Astrocyte (in vitro differentiated cells and primary cell): ENCODE measurements around the gene PREX1.

ENCODE experiments used
- EZH2 ChIP-seq: IDR thresholded peaks from 2 replicates; pipeline ENCODE4 v1.6.1; 2012; ENCODE audit warnings: mild to moderate bottlenecking, low read length, inconsistent platforms; ENCODE audit not compliant: insufficient read depth
- TF ChIP-seq, protein P1 (sequence below): IDR thresholded peaks from 2 replicates; pipeline ENCODE4 v1.5.1; 2011; ENCODE audit warnings: low read depth, mild to moderate bottlenecking, inconsistent platforms, low read length, moderate library complexity; ENCODE audit not compliant: insufficient read depth

- TF ChIP-seq EZH2 = no peak
- TF ChIP-seq, protein P1, sequence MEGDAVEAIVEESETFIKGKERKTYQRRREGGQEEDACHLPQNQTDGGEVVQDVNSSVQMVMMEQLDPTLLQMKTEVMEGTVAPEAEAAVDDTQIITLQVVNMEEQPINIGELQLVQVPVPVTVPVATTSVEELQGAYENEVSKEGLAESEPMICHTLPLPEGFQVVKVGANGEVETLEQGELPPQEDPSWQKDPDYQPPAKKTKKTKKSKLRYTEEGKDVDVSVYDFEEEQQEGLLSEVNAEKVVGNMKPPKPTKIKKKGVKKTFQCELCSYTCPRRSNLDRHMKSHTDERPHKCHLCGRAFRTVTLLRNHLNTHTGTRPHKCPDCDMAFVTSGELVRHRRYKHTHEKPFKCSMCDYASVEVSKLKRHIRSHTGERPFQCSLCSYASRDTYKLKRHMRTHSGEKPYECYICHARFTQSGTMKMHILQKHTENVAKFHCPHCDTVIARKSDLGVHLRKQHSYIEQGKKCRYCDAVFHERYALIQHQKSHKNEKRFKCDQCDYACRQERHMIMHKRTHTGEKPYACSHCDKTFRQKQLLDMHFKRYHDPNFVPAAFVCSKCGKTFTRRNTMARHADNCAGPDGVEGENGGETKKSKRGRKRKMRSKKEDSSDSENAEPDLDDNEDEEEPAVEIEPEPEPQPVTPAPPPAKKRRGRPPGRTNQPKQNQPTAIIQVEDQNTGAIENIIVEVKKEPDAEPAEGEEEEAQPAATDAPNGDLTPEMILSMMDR = no peak
Observed at GRCh38 chr20:48690888-48691287, 136.9 kb downstream of the PREX1 start.
